Suprapubic skin (tissue), 4 donors: ENCODE data around the gene PFKP.

Experiments used
- EP300 ChIP-seq: sonication (generic); formaldehyde crosslinking; IDR thresholded peaks from one replicate; pipeline ENCODE4 v1.6.1; 2017; ENCODE audit warnings: antibody characterized with exemption
- POLR2A ChIP-seq, 2 donors: fragments of 450-650 bp; IDR thresholded peaks; one replicate each; pipeline ENCODE4 v1.6.1; 2017; ENCODE audit warnings: antibody characterized with exemption in 2 of 2, mild to moderate bottlenecking in 2 of 2, moderate library complexity in 2 of 2
- POLR2AphosphoS5 ChIP-seq, 3 donors: sonication (generic); formaldehyde crosslinking; IDR thresholded peaks; one replicate each; pipeline ENCODE4 v1.6.1; 2017; ENCODE audit warnings: antibody characterized with exemption in 3 of 3
- TF ChIP-seq, protein P1 (sequence below), 2 donors: fragments of 200-600 bp in 1 of 2; fragments of 450-650 bp in 1 of 2; sonication (generic) in 1 of 2; IDR thresholded peaks; one replicate each; pipeline ENCODE4 v1.5.1; 2016 to 2019; ENCODE audit warnings: antibody characterized with exemption in 2 of 2, mild to moderate bottlenecking in 1 of 2, moderate library complexity in 1 of 2

DNA sequence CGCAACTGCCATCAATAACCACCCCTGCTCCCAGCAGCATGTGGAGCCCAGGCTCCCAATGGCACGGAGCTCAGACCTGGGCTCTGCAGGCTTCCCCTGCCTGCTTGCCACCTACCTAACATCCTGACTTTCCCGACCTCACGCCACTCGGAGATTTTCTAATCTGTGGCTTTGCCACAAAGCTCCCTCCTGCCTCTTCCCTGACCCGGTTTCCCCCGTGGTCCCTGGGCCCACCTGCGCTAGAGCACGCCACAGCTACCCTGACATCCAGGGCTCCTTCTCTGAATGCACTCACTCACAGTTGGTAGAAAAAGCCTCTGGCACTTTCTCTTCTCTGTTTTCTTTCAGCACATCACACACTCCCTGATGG is 85.2 kb downstream of the PFKP start:
- TF ChIP-seq, protein P1, sequence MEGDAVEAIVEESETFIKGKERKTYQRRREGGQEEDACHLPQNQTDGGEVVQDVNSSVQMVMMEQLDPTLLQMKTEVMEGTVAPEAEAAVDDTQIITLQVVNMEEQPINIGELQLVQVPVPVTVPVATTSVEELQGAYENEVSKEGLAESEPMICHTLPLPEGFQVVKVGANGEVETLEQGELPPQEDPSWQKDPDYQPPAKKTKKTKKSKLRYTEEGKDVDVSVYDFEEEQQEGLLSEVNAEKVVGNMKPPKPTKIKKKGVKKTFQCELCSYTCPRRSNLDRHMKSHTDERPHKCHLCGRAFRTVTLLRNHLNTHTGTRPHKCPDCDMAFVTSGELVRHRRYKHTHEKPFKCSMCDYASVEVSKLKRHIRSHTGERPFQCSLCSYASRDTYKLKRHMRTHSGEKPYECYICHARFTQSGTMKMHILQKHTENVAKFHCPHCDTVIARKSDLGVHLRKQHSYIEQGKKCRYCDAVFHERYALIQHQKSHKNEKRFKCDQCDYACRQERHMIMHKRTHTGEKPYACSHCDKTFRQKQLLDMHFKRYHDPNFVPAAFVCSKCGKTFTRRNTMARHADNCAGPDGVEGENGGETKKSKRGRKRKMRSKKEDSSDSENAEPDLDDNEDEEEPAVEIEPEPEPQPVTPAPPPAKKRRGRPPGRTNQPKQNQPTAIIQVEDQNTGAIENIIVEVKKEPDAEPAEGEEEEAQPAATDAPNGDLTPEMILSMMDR (IDR thresholded peaks at IDR 0.05): no peak
- no peak for TF ChIP-seq POLR2A (IDR thresholded peaks at IDR 0.05)
- TF ChIP-seq POLR2AphosphoS5 (IDR thresholded peaks at IDR 0.05): no peak
- TF ChIP-seq EP300: no peak
